HG03108 (cell line): Measurements from ENCODE around the gene GAK.

Experiments used
- ATAC-seq: cut with Tn5 transposase; IDR thresholded peaks from one replicate; pipeline ENCODE4 v1.9.1; 2021; ENCODE audit warnings: moderate library complexity; ENCODE audit not compliant: unreplicated experiment

The GAK gene

DNA sequence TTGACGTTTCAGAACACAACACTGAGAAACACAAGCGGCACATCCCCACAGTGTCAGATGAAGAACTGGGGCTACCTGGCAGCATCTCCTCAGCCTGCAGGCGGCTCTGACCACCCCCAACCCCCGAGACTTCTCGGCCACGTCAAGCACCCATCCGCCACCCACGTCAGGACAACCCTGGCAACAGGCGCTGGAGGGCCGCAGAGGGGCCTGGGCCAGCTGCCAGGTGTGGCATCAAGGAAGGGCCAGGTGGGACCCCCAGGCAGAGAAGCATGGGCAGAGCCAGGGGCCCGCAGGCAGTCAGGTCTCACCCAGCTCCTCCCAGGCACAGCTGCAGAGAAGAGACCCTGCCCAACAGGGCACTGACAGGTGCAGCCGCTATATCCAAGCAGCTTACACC is 22.3 kb downstream of the GAK start:
- ATAC-seq: no peak

DNA sequence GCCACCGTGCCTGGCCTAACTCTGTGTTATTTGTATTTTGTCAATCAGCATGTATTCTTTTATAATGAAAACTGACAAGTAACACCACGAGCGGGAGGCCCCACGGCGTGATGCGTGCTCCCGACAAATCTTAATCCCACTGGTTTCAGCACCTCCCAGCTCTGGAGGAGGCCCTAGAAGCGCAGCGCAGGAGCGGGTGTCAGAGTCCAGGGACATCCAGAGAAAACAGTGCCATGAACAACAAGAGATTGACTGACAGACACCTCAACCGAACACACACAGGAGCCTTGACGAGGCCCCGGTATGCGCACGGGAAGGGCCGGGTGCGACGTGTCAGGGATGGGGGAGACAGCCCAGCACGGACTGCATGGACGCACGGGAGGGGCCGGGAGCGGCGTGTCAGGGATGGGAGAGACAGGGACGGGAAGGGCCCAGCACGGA is 23.0 kb downstream of the GAK start:
- no peak for ATAC-seq

DNA sequence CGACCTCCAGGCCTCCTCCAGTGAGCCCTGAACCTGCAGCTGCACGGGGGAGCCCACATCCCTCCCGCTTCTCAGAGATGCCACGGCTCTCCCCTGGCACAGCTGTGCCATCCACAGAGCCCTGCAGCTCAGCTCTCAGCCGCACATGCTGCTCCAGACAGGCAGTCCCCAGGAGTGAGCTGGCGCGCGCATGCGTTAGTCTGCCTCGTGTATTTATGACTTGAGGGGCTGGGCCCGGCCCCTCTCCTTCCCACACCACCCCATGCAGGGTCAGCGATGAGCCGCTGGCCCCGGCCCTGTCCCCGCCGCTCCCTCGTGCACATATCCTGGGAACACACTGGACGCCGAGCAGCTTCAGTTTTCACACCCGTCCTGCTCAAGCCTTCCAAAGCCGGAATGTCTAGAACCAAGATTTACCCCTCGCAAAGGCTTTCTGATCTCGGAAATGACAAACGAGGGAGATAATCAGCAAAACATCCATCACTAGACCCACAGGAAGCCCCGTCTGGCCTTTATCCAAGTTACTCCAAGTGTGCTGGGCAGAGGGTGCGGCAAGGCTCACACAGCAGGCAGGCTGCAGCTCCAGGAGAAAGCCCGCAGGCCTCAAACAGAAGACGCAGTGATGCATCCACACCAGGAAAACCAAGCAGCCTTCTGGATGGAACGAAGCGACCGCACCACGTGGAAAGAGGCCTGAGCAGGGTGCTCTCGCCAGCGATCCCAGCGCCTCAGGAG is 24.3 kb downstream of the GAK start:
- no peak for ATAC-seq

DNA sequence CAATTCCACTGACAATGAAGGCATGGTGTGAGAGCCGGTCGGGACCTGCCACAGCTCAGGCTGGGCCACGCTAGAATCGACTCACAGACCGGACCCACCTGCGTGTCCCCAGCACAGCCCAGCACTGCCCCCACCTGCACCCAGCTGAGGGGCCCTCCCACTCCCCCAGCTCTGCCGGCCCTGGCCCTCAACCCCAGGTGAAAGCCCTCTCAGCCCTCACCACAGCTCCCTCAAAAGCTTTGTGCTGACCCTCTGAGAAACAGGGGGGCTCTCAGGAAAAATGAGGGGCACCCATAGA is 25.1 kb downstream of the GAK start:
- no peak for ATAC-seq

DNA sequence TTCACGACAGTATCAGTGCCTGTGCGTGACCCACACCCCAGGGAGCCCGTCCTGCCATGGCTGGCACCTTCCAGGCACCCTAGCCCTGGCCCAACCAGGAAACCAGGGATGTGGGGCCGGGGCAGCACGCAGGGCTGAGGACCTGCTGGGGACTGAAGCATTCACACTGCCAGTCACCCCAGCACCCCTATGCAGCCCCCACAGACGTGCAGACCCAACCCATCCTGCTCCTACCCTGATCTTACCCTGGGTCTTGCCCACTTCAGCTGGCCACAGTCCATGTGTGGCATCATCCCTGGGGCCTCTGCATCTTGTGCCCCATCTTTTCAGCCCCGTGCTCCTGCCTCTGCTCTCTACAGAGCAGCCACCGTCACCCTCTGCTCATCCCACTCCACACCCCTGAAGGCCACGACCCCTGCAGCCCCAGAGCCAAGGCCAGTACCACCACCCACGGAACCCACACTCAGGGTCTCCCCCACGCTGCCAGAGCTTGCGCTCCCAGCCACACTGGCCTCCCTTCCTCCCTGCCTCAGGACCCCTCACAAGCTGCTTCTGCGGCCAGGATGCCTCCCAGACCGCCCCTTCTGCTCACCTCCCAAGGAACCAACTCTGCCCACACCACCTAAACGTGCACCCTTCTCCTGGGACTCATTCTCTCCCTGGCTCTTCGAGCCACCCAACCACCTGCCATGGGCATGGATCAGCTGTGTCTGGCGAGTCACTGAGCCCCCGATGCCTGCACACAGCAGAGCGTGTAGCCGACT is 25.6 kb downstream of the GAK start:
- no peak for ATAC-seq

DNA sequence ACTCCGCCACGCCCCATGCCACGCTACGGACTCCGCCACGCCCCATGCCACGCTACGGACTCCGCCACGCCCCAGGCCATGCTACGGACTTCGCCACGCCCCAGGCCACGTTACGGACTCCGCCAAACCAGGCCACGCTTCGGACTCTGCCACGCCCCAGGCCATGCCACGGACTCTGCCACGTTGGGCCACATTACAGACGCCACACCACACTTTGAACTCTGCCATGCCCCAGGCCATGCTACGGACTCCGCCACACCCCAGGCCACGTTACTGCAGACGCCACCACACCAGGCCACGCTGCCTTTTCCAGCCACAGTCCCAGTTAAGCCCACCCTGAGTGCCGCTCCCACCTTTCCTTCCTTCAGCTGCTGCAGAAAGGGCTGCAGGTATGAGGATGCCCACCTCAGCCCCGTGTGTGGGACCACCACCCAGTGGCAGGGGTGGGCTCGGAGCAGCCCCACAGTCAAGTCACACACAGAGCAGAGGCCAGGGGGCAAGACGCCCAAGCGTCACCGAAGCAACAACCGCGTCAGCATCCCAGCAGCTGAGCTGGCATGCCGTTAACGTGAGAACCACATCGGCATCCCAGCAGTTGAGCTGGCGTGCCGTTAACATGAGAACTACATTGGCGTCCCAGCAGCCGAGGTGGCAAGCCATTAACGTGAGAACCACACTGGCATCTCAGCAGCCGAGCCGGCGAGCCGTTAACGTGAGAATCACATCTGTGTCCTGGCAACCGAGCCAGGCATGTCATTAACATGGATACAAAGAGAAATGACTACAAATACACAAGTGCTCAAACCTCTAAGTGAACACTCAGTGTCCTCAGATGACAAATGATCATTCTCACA is 26.4 kb downstream of the GAK start:
- no peak for ATAC-seq

DNA sequence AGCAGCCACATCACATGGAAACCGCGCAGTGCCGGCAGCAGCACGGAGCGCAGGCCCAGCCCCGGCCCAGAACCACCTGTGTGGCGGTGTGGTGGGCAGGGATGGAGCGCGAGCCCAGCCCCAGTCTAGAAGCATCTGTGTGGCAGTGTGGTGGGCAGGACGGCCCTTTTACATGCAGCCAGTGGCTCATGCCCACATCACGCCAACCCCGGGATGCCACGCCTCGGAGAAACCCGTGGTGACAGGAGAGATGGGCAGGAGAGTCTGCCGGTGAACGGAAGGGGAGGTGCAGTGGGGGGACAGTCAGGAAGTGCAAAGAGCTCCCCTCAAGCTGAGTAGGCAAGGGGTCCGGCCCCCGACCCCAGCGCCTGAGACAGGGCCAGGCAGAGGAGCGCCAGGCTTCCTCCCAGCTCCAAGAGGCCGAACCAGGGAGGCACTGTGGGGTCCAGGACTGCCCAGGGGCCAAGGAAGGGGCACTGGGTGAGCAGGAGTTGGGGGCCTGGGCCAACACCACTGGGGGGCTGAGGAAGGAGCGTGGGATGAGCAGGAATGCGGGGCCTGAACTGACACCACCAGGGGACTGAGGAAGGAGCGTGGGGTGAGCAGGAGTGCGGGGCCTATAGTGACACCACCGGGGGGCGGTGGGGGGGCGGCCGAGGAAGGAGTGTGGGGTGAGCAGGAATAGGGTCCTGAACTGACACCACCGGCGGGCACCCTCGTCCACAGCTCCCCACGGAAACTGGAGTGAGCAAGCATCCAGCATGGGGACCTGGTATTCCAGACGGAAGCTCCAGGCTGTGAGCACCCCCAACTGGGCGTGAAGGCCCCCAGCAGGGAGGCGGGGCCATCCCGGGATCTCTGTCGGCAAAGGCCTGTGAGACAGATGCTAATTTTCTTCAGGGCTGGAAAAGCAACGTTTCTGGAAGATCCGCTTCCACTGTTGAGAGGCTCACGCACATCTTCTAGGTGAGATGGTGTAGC is 28.8 kb downstream of the GAK start:
- no peak for ATAC-seq

DNA sequence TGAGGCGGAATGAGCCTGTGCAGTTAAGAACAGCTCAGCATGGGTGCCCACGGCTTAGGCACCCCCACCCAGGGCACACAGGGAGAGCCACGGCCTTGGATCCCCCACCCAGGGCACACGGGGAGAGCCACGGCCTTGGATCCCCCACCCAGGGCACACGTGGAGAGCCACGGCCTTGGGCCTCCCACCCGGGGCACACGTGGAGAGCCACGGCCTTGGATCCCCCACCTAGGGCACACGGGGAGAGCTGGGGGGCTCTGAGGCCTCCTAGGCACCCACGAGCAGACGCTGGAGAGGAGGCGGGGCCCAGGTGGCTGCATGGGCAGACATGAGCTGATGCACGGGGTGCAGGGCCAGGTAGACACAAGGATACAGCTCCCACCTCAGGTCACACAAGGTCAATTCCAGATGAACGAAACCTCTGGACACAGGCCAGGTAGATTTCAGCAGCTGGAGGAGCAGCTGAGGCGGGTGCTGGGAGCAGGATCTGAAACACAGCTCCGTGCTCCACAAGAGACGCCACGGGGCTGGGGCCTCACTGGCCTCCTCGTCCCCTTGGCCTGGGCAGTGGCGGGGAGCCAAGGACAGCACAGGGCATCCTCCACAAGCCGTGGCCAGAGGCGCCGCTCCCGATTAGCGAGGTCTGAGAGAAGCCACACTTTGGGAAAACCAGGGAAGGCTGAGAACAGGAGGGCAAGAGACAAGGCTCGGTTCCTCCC is 30.8 kb downstream of the GAK start:
- ATAC-seq: no peak

DNA sequence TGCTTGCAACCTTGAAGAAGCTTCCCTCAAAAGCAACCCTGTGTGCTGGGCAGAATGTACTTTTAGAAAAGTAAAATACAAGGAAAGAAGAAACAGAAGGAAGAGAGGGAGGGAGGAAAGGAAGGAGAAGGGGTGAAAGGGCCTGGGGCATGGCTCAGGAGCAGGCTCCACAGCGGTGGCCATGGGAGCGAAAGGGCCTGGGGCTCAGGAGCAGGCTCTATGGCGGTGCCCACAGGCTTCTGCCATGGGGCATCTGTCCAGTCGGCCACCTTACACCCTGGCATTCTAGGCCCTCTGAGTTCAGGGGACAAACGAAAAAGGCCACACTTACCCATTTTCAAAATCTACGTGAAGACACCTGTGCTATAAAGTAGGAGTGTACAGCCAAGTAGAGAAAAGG is 31.4 kb downstream of the GAK start:
- no peak for ATAC-seq

DNA sequence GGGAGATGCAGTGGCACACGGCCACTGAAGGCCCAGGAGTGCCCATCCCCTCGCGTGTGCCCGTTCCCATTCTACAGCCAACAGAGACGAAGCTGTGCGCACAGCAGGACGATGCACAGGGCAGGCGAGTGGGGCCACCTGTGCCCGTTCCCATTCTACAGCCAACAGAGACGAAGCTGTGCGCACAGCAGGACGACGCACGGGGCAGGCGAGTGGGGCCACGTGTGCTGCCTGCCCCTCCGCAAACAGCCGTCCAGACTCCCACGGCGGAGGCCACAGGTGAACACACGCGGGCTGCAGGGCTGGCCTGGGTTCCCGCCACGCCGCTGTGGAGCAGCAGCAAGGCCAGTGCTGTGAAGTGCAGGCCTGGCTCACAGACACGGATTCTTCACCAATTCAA is 32.0 kb downstream of the GAK start:
- ATAC-seq: no peak

DNA sequence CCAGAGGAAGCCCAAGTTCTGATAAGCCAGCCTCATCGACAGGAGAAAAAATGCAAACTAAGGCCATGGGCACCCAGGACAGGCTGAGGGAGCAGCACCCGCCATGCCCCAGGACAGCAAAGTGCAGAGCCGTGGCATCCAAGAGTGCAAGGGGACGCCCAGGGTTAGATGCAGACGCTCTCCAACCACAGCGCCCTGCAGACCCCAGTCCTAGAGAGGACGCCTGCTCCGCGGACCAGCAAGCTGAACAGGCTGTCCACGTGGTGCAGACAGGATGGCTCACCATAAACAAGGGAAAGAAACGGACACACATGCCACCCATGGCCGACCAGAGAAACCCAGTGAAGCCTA is 32.6 kb downstream of the GAK start:
- no peak for ATAC-seq

DNA sequence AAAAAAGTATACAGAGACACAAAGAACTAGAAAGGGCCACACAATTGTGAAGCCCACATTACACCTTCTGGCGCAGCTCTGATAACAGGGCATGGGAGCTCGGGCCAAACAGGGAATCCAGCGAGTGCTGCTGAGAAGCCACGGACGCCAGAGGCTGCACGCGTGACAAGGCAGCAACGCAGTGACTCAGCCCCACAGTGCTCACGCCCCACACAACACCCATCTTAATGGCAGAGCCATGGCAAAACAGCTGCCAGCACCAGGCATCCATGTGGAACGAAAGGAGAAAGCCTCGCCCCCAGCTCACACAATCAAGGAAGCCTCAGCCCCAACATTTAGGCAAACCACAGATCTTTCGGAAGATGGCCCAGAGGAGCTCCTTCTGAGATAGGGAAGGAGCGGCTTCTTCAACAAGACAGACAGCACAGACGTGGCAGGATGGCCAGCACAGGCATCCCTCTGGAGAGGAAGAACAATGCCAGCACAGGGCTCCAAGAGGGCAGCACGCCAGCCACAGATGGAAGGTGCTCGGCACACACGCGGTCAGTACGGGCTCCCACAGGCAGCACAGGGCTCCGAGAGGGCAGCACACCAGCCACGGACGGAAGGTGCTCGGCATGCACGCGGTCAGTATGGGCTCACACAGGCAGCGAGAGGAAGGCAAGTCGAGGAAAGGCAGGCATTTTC is 33.1 kb downstream of the GAK start:
- ATAC-seq: no peak

DNA sequence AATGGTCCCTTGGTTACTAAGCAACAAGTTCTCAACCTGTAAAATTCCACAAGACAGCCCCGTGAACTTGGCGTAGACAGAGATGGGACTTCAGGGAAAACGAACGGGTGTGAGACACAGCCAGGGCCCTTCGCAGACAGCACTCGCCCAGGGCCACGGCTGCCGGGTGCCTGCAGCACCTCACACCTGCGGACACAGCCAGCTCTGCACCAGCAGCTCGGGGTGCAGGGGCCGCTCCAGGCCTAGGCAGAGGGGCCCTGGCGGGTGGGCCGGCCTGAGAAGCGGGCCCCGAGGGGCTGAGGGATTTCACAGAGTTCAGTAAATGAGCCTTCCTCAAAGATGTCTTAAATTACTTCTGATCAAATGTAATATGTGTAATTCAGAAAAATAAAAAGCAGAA is 34.0 kb downstream of the GAK start:
- ATAC-seq: no peak

DNA sequence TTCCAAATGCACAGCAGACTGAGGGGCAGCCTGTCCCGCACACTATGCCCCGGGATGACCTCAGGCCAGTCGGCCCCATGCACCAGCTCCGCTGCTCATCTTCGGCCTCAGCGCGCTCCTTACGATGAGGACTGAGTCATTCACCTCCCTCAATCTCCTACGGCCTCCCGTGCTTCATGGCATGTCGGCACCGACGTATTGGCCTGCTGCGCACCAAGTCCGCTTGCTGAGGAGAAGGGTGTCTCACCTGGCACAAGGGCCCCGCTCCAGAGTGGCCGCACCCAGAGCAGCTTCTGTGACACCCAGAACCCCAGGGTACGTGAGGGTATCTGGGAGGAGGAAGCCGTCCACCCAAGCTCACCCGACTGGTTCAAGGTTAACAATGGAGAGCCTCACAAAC is 35.5 kb downstream of the GAK start:
- ATAC-seq: no peak

DNA sequence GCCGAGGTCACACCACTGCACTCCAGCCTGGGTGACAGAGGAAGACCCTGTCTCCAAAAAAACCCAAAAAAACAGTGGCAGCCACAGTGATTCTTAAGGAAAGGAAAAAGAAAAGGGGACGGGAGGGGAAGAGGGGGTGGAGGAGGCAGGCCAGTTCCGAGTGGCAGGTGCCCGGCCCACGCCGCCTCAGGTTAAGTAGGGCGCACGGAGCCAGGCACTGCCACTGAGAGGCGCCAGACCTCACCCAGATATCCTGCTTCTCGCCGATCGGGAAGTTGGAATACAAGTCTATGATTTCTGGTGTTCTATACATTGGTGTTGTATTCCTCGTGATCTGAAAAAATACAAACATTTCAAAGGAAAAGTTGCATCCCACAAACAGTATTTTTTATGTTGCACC is 35.9 kb downstream of the GAK start:
- ATAC-seq: no peak

DNA sequence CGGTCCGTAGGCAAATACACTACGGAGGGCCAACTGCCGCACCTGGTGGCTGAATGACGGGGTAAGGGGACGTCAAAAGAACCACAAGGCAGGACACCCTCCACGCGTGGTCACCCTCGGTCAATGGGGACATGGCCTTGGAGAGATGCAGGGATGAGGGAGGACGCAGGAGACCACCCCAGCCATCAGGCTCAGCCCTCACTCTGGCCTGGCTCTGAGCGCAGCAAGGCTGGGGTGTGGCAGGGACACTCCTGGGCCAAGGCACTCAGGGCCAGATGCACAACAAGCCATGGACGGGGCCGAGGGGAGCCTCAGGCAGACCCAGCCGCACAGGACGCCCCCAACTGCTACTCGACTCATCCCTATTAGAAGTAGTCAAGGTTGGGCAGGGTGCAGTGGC is 36.5 kb downstream of the GAK start:
- no peak for ATAC-seq

DNA sequence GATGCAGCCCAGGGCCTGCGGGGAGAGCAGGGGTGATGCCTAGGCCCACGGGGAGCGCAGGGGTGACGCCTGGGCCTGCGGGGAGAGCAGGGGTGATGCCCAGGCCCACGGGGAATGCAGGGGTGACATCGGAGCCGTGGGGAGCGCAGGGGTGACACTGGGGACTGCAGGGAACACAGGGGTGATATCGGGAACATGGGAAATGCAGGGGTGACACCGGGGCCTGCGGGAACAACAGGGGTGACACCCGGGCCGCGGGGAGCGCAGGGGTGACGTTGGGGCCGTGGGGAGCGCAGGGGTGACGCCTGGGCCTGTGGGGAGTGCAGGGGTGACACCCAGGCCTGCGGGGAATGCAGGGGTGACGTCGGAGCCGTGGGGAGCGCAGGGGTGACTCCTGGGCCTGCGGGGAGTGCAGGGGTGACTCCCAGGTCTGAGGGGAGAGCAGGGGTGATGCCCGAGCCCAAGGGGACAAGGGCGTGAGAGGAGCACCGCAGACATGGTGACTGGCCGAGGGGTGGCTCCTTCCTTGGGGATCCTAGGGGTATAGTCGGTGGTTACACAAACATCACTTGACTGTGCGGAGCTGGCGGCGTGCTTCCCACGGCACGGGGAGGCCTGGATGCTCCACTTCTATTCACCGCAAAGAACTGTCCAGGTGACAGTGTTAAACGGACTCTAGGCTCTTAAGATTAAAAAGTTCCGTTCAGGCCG is 38.0 kb downstream of the GAK start:
- no peak for ATAC-seq

DNA sequence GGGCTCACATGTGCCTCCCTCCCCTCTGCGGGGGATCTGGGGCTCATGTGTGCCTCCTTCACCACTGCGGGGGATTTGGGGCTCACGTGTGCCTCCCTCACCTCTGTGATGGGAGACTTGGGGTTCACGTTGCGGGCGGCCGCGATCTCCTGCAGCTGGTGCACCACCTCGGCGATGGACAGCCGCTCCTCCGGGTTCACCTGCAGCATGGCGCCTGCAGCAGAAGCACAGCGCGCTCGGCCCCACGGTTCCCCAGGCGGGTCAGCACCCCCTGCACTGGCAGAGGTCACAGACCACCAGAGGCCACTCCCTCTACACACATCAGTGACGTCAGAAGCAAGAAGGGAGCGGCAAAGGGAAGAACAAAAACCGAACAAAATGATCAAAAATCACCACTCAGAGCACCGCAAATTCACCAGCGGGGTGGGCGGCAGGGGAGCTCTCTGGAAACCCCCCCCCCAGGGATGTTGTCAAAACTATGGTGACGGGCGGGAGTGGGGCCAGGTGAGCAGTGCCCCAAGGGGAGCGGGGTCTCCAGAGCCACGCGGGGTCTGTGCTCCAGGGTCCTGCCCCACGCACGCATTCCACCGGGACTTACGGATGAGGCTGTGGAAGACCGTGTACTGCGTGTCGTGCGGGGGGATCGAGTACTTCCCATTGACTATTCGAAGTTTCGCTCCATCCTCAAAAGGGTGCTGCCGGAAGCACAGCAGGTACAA is 38.7 kb downstream of the GAK start:
- ATAC-seq: no peak
